ENCODE results near the gene NPM1.
A peak's percentile ranks its signal among the peaks of the same experiment; 100 is the strongest.
"Not testable (repeated sequence)": the region's sequence is repeated elsewhere in the genome, so short reads cannot be mapped to it uniquely, and the experiment has no call there.

The NPM1 gene, protein sequence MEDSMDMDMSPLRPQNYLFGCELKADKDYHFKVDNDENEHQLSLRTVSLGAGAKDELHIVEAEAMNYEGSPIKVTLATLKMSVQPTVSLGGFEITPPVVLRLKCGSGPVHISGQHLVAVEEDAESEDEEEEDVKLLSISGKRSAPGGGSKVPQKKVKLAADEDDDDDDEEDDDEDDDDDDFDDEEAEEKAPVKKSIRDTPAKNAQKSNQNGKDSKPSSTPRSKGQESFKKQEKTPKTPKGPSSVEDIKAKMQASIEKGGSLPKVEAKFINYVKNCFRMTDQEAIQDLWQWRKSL

DNA sequence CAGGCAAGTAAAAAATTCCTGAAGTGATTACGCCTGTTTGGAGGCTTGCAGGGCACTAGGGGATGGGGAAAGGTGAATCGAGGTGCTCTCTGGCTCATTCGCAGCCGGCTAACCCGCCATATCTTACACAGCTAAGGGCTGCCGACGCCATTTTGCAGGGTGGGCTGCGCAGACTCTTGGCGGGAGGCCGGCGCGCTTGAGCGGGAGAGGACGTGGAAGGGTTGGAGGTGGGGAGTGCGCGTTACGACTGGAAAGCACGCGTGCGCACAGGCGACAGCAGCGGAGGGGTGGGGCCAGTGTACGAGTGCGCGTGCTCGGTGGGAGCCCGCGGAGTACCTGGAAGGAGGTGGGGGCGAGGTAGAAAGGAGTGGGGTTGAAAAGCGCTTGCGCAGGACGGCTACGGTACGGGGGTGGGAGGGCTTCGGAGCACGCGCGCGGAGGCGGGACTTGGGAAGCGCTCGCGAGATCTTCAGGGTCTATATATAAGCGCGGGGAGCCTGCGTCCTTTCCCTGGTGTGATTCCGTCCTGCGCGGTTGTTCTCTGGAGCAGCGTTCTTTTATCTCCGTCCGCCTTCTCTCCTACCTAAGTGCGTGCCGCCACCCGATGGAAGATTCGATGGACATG is at the start of gene NPM1:
Gene NPM1 (plus strand): TSS at position 505 of the 625 bp plus-strand sequence. CDS start 100 bp downstream, at position 605.
- peak; percentile 78 to 99 (median 94) for DNase-seq

DNA sequence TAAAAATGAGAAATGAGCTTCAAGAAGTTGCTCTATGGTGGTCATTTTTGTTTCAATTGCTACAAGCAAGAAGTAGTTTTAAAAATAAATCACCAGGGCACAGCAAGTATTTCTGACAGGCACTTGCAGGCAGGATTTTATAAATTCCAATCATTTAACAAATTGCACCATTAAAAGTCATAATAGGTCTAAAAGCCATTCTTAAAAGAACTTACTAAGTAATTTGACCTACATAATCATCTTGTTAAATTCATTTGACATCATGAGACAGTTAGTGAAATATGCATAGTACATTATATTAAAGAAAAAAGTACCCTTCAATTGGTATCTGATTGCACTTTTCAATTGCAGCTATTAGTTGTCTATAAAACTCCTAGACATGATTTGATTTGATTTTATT is 47.6 kb upstream of the NPM1 start:
- no peak for DNase-seq

DNA sequence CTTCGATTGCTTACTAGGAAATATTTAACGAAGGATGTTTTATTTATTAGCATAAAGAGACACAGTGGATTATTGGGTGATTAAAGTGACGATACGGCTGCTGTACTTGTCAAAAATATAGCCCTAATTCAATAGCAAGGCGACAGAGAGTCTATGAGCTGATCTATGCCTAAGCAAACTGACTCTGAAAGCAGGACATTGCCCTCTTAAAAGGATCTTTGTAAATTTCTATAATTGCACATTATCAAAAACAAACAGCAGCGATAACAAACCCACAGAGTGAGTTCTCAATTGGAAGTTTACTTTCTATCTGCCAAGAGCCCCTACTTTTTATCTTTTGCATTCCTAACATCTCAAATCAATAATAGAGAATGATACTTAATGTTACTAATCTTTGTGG is 47.2 kb upstream of the NPM1 start:
- no peak for DNase-seq

DNA sequence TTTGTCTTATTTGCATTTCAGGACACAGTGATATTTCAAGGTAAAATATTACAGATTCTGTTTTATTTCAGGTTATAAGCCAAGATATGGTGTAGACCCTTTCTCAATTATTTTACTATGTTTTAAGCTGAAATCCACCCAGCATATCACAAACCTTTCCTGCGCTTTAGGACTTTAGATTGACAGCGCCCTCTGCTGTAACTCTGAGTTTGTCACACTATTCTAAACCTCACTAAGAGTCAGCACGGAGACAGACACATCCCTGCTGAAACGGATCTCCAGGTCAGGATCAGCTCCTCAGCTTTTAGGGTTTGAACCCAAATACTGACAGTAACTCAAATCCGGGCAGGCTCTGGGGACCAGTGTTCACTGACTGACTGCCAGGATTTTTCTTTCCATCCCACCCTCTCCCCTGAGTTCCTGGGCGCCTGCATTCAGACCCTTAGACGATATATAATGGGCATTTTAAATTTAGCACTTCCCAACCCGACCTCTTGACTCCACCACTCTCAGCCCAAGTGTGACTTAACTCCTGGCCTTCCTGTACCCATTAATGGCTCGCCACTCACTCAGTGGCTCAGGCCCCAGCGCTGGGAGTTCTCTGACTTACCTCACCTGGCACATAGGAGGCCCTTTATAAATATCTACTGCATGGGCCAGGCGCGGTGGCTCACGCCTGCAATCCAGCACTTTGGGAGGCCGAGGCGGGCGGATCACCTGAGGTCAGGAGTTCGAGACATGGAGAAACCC is 45.1 kb upstream of the NPM1 start:
- peak in 5 of 14 donors; percentile 1 to 29 (median 2) for DNase-seq

DNA sequence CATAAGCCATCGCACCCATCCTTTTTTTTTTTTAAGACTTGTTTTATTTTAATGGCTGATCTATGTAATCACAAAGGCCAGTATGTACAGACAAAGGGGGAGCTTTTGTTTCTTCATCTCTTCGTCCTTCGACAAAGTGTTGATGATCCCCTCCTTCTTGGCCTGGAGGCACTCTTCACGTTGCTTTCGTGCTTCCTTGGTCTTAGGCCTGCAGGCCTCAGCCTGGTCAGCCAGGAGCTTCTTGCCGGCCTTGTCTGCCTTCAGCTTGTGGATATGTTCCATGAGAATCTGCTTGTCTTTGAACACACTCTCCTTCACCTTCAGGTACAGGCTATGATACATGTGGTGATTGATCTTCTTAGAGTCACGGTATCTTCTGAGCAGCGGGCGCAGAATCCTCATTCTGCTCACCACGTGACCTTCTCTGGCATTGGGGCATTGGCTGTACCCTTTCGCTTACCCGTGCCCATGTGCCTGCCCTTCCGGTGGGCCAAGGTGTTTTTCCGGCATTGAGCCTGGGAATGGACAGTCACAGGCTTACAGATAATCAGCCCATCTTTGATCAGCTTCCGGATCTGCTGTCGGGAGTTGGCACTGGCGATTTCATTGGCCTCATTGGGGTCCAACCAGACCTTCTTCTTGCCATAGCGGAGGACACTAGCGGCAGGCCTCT is 42.6 kb upstream of the NPM1 start:
- no peak for DNase-seq

DNA sequence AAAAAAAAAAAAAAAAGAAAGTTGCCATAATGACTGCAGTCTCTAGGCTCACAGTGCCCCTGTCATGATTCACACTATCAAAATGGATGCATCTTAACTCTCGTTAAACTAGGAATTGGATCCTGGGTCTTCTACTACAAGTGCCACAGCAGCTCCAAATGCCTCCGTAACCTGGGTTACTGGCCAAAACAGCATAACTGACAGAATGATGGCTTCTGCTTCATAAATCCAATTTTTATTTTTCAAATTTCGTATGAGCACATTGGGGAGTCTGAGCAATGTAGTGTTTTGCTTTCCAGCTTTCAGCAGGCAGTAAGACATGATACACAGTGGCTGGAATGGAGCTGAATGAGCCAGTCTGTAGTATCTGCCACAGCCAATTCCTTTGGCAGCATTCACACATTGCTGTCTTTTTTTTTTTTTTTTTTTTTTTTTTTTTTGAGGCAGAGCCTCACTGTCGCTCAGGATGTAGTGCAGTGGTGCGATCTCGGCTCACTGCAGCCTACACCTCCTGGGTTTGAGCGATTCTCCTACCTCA is 36.0 kb upstream of the NPM1 start:
- DNase-seq: no peak

DNA sequence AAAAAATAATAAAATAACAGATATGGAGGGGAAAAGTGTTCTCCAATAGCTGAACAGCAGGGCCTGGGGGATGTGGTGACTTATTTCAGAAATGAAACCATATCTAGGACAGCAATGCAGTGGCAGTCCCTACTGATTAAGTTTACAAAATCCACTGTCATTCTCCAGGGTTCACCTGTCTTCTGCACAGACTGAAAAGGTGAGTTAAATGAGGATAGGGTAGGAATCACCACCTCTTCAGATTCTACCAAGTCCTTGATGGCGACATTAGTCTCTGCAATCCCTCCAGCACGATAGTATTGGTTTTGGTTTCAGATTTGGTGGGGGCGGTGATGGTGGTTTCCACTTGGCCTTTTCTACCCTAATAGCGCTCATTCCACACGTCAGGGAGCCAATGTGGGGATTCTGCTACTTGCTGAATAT is 32.3 kb upstream of the NPM1 start:
- DNase-seq: no peak

DNA sequence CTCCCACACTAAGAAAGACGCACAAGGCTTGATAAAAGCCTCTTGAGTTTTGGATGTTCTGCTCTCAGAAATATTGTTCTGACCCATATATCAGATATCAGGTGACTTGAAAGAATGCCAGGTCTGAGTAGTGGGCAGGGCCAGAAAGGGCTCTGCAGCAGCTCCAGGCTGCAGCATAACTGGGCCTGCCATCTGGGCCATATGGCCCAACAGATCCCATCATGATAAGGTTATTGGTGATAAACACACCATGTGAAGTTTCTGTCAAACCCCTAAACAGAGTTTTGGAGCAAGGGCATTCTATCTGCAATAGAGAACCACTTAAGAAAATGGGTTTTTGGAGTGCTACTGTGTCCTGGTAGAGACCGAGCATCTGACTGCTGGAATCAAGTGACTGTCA is 29.8 kb upstream of the NPM1 start:
- no peak for DNase-seq

DNA sequence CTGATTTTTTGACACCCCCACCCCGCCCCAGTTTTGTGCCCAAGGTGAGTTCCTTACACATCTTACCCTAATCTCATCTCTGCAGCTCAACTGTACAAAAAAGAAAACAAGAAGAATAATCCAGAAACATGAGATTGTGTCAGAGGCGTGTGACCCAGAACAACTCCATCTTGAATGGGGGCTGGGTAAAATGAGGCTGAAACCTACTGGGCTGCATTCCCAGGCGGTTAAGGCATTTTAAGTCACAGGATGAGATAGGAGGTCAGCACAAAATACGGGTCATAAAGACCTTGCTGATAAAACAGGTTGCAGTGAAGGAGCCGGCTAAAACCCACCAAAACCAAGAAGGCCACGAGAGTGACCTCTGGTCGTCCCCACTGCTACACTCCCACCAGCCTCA is 26.5 kb upstream of the NPM1 start:
- DNase-seq: not testable (repeated sequence)

DNA sequence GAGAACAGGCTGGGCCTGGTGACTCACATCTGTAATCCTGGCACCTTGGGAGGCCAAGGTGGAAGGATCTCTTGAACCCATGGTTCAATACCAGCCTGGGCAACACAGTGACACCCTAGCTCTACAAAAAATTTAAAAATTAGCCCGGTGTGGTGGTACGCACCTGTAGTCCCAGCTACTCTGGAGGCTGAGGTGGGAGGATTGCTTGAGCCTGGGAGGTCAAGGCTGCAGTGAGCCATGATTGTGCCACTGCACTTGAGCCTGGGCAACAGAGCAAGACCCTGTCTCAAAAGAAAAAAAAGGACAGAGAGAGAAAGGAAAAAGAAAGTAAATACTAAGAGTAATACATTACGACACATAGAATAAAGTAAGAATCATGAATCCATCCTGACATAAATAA is 24.4 kb upstream of the NPM1 start:
- DNase-seq: not testable (repeated sequence)

DNA sequence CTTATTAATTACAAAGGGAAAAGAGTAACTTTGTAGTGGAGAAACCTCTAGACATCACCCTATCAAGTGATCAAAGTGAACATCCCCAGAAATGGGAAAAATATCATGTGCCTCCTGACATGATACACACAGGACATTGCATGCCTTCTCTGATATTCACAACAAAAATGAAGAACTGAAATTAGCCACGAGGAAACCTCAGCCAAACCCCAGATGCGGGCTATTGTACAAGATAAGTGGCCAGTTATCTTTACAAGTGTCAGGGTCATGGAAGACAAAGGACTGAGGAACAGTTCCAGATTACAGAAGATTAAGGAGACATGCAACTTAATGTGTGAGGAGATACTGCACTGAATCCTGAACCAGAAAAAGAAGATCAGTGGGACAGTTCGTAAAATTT is 23.8 kb upstream of the NPM1 start:
- no peak for DNase-seq

DNA sequence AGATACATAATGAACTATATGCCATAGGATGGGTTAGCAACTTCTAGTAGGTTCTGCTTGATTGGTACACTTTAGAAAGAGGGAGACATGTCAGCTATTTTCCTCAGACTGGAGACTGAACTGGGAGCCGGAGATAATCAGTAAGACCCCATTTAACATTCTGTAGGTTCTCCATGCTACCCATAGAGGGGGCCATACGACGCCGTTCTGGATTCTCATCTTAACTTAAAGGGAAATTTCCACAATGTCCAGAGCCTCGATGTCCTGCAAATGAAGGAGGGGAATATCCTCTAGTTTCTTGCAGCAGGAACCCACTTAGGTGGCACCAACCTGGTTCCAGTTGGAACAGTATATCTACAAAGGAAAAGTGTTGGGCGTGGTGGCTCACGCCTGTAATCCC is 22.3 kb upstream of the NPM1 start:
- no peak for DNase-seq

DNA sequence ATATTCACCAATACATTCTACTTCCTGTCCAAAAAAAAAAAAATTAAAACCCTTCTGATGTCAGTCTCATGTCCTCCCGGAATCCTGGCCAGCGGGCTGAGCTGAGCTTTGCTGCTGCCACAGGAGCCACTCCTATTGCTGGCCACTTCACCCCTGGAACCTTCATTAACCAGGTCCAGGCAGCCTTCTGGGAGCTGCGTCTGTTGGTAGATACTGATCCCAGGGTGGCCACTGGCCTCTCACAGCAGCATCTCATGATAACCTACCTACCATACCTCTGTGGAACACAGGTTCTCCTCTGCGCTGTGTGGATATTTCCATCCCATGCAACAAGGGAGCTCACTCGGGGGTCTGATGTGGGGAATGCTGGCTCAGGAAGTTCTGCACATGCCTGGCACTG is 21.0 kb upstream of the NPM1 start:
- no peak for DNase-seq

DNA sequence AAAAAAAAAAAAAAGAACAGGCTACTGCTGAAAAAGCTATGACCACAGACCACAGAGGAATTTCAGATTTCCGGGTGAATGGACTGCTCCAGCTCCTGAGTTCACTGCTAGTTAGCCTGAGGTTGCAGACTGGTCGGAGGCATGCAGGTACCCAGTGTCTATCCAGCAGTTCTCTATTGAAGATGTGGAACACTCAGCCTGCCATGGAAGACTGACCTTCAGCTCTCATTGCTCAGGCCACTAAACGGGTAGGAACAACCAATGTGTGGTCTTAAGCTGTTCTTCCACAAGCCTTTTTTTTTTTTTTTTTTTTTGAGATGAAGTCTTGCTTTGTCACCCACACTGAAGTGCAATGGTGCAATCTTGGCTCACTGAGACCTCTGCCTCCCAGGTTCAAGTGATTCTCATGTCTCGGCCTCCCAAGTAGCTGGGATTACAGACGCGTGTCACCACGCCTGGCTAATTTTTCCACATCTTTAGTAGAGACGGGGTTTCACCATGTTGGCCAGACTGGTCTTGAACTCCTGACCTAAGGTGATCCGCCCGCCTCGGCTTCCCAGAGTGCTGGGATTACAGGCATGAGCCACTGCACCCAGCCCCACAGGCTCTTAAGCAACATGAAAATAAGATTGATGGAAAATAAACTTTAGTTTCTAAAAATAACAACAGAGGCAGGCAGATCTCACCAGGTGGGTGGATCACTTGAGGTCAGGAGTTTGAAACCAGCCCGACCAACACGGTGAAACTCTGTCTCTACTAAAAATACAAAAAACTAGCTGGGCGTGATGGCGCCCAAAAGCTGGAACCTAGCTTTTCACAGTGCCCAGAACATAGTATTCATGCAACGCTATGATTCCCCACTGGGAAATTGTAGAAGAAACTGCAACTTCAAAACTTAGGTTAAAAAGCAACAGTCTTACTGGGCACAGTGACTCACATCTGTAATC is 20.0 kb upstream of the NPM1 start:
- DNase-seq: no peak

DNA sequence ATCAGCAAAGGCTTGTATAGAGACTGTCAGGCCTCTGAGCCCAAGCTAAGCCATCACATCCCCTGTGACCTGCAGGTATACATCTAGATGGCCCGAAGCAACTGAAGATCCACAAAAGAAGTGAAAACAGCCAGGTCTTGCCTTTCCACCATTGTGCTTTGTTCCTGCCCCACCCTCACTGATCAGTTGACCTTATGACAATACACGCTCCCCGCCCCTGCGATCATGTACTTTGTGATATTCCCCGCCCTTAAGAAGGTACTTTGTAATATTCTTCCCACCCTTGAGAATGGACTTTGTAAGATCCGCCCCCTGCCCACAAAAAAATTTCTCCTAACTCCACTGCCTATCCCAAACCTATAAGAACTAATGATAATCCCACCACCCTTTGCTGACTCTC is 18.6 kb upstream of the NPM1 start:
- DNase-seq: no peak

DNA sequence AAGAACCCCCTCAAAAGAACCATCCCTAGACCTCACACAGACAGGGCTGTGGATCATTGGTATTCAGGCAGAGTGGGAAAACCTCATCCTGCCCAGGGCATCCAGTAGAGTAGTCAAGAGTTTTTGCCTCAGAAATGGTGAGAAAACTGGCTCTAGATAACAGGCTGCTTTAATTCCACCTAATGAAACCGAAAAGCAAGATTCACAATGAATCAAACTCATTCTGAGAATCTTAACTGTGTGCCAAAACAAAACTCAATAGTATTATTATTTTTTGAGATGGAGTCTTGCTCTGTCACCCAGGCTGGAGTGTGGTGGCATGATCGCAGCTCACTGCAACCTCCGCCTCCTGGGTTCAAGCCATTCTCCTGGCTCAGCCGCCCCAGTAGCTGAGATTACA is 17.8 kb upstream of the NPM1 start:
- DNase-seq: no peak

DNA sequence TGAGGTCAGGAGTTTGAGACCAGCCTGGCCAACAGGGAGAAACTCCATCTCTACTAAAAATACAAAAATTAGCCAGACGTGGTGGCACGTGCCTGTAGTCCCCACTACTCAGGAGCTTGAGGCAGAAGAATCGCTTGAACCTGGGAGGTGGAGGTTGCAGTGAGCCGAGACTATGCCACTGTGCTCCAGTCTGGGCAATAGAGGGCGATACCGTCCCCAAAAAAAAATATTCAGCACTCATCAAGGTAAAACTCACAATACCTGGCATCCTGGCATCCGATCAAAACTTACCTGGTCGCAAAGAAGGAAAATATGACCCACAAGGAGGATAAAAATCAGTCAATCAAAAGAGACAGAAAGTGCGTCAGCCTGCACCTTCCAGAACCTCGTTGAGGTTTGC is 16.8 kb upstream of the NPM1 start:
- DNase-seq: not testable (repeated sequence)

DNA sequence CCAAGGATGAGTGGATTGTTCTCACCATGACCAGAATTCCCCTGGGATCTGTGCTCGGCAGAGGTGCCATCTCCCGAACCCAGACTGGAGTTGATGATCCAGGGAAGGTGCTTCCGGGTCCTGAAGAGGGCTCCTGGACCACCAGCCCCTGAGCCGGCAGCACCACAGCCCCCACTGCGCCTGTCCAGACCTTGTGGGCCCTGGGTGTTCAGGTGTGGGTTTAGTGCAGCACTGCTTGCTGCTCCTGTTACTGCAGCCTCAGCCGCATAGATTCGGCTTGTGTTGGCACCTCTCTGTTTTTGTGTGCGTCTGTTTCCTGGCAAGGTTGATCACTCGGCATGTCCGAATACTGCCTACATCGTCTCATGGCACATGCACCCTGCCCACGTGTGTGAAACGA is 16.3 kb upstream of the NPM1 start:
- DNase-seq: no peak

DNA sequence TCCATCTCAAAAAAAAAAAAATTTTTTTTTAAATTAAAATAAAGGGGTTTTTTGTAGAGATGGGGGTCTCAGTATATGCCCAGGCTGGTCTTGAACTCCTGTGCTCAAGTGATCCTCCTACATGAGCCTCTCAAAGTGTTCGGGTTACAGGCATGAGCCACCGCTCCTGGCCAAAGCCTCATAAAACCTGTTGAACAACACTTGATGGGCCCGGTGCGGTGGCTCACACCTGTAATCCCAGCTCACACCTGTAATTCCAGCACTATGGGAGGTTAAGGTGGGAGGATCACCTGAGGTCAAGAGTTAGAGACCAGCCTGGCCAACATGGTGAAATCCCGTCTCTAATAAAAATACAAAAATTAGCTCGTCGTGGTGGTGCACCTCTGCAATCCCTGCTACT is 7.7 kb upstream of the NPM1 start:
- DNase-seq: no peak

DNA sequence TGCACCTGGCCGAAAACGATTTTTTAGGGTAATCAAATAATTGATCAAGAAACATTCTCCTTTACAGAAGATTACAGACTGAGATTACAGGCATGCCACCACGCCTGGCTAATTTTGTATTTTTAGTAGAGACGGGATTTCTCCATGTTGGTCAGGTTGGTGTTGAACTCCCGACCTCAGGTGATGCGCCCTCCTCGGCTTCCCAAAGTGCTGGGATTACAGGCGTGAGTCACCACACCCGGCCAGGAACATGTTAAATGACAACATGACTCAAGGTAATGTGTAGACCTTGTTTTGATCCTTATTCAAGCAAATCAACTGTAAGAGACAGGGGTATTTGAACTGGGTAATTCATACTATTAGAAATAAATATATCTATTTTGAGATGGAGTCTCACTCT is 3.2 kb upstream of the NPM1 start:
- not testable (repeated sequence) for DNase-seq

DNA sequence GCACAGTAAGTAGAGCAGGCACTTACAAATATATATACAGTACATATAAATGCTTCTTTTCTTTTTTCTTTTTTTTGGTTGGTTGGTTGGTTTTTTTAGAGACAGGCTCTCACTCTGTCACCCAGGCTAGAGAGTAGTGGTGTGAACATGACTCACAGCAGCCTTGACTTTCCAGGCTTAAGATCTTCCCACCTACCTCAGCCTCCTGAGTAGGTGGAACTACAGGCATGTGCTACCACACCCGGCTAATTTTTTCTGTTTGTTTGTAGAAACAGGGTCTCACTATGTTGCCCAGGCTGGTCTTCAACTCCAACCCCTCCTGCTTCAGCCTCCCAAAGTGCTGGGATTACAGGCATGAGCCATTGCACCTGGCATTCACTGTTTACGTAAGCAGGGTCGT is 2.6 kb upstream of the NPM1 start:
- not testable (repeated sequence) for DNase-seq
